ENCODE measurements around the gene ITGA2B. TPM values are rescaled to one million over a fixed set of nuclear protein-coding genes. Genes with fewer than 3 reads are reported as not detected.
A peak's percentile ranks its signal among the peaks of the same experiment; 100 is the strongest.

The ITGA2B gene
- total RNA-seq, 2 experiments from 2014 or later: 0.57 to 0.63 TPM

GRCh38 chr17:44359006-44359405, 30.4 kb downstream of the ITGA2B start:
- TF ChIP-seq CTCF (conservative IDR thresholded peaks at IDR 0.05; ENCODE audit: low read length) (no peak), EZH2phosphoT487 (IDR thresholded peaks at IDR 0.05; ENCODE audit: borderline replicate concordance, low read depth, low read length) (no peak)
- ChIA-PET CTCF (ENCODE audit: unreplicated experiment) (no interaction called here), POLR2A (interaction anchor here (0.5 to 1.7 kb wide), 3 partner anchors 11 to 188 kb away, joined by 4 read pairs; no protein-coding TSS in a partner anchor)
- intact Hi-C loops (cut with micrococcal nuclease; ENCODE audit: unreplicated experiment): no loop called here
- peak overlapping the region; percentile 50 for H3K4me3 ChIP-seq (ENCODE audit: low read depth, low read length, poor library complexity, severe bottlenecking)
- no peaks in the 10 kb centered on the region for H4K20me1 ChIP-seq (ENCODE audit: insufficient read depth, low read length)
- peak; percentile 85 for DNase-seq (ENCODE audit: low spot score)
- H3K4me1 ChIP-seq (ENCODE audit: insufficient read depth, low read length, poor library complexity, severe bottlenecking): peaks cover 68% of the 10 kb centered on the region
- H3K36me3 ChIP-seq (ENCODE audit: insufficient read depth, low read length): no peaks in the 10 kb centered on the region
- peak overlapping the region; percentile 42; the same call in 1 of the 2 replicates for H2AFZ ChIP-seq (ENCODE audit: low read length)
- H3K9me3 ChIP-seq (ENCODE audit: low read length): no peaks in the 10 kb centered on the region
- no TSS peak for BruUV-seq (replicated peaks)
- peak overlapping the region; percentile 74 for H3K27ac ChIP-seq (ENCODE audit: low read depth, low read length, poor library complexity, severe bottlenecking)
- no peaks in the 10 kb centered on the region for H3K79me2 ChIP-seq (ENCODE audit: insufficient read depth, low read depth, low read length)
- no peaks in the 10 kb centered on the region for H3K9me2 ChIP-seq (ENCODE audit: insufficient read depth, low read length)
- H3K4me2 ChIP-seq (ENCODE audit: low read length): peak overlapping the region; percentile 73

GRCh38 chr17:44358066-44358465, 31.4 kb downstream of the ITGA2B start:
- no peak overlapping the region for H2AFZ ChIP-seq (ENCODE audit: low read length)
- H3K4me1 ChIP-seq (ENCODE audit: insufficient read depth, low read length, poor library complexity, severe bottlenecking): peaks cover 68% of the 10 kb centered on the region
- no peak overlapping the region for H3K4me3 ChIP-seq (ENCODE audit: low read depth, low read length, poor library complexity, severe bottlenecking)
- H3K9me3 ChIP-seq (ENCODE audit: low read length): no peaks in the 10 kb centered on the region
- no peaks in the 10 kb centered on the region for H3K79me2 ChIP-seq (ENCODE audit: insufficient read depth, low read depth, low read length)
- POLR2A ChIA-PET: interaction anchor here (1.0 to 1.4 kb wide), 3 partner anchors 8 to 31 kb away, joined by 3 read pairs; no protein-coding TSS in a partner anchor
- H3K36me3 ChIP-seq (ENCODE audit: insufficient read depth, low read length): peaks cover 4% of the 10 kb centered on the region; the same call in 1 of the 2 replicates
- DNase-seq (ENCODE audit: low spot score): no peak
- TF ChIP-seq EZH2phosphoT487 (IDR thresholded peaks at IDR 0.05; ENCODE audit: borderline replicate concordance, low read depth, low read length): no peak
- CTCF ChIA-PET (ENCODE audit: unreplicated experiment): interaction anchor here (0.5 to 0.6 kb wide), 2 partner anchors 152 to 187 kb away, joined by 3 to 5 read pairs; no protein-coding TSS in a partner anchor
- H3K27ac ChIP-seq (ENCODE audit: low read depth, low read length, poor library complexity, severe bottlenecking): peak overlapping the region; percentile 74
- BruUV-seq (replicated peaks): no TSS peak
- peak overlapping the region; percentile 73; the same call in 1 of the 2 replicates for H3K4me2 ChIP-seq (ENCODE audit: low read length)
- no peaks in the 10 kb centered on the region for H4K20me1 ChIP-seq (ENCODE audit: insufficient read depth, low read length)
- no peaks in the 10 kb centered on the region for H3K9me2 ChIP-seq (ENCODE audit: insufficient read depth, low read length)
- intact Hi-C loops (cut with micrococcal nuclease; ENCODE audit: unreplicated experiment): no loop called here

GRCh38 chr17:44356241-44356640, 33.2 kb downstream of the ITGA2B start:
- no peaks in the 10 kb centered on the region for H3K9me2 ChIP-seq (ENCODE audit: insufficient read depth, low read length)
- TF ChIP-seq EZH2phosphoT487 (IDR thresholded peaks at IDR 0.05; ENCODE audit: borderline replicate concordance, low read depth, low read length): no peak
- no peak for TF ChIP-seq CTCF (conservative IDR thresholded peaks at IDR 0.05; ENCODE audit: low read length)
- POLR2A ChIA-PET: interaction anchor here (0.7 kb wide), 1 partner anchor 9 kb away, joined by 3 read pairs; no protein-coding TSS in a partner anchor
- H3K27ac ChIP-seq (ENCODE audit: low read depth, low read length, poor library complexity, severe bottlenecking): no peak overlapping the region
- H4K20me1 ChIP-seq (ENCODE audit: insufficient read depth, low read length): no peaks in the 10 kb centered on the region
- H3K9me3 ChIP-seq (ENCODE audit: low read length): no peaks in the 10 kb centered on the region
- DNase-seq (ENCODE audit: low spot score): no peak
- no peaks in the 10 kb centered on the region for H3K79me2 ChIP-seq (ENCODE audit: insufficient read depth, low read depth, low read length)
- H3K4me1 ChIP-seq (ENCODE audit: insufficient read depth, low read length, poor library complexity, severe bottlenecking): peaks cover 51% of the 10 kb centered on the region
- H2AFZ ChIP-seq (ENCODE audit: low read length): no peak overlapping the region
- H3K36me3 ChIP-seq (ENCODE audit: insufficient read depth, low read length): peaks cover 22% of the 10 kb centered on the region
- intact Hi-C loops (cut with micrococcal nuclease; ENCODE audit: unreplicated experiment): no loop called here
- BruUV-seq (replicated peaks): no TSS peak
- CTCF ChIA-PET (ENCODE audit: unreplicated experiment): no interaction called here
- no peak overlapping the region for H3K4me2 ChIP-seq (ENCODE audit: low read length)
- H3K4me3 ChIP-seq (ENCODE audit: low read depth, low read length, poor library complexity, severe bottlenecking): no peak overlapping the region
